HepG2 (cell line): Measurements from ENCODE around the gene NOC2L. TPM values are rescaled to one million over a fixed set of nuclear protein-coding genes. Genes with fewer than 3 reads are reported as not detected.
"Not testable (repeated sequence)": the region's sequence is repeated elsewhere in the genome, so short reads cannot be mapped to it uniquely, and the experiment has no call there.

Experiments used
- ATAC-seq: fragments of 200-7000 bp; cut with Tn5 transposase; 3 replicates; pipeline ENCODE4 v1.9.1; 2020; ENCODE audit warnings: mild to moderate bottlenecking, moderate library complexity
- BruUV-seq: library from RNA; stranded (reverse); fragments of 400-500 nt; replicated peaks from 2 replicates; lab custom pipeline; 2021; lab: Mats Ljungman, UMichigan
- CTCF ChIA-PET: fragments of 300-600 bp; formaldehyde crosslinking; extraction: SDS; loops from one replicate; lab custom pipeline; 2021; ENCODE audit warnings: low total read pairs, inconsistent platforms, low intra/inter-chr PET ratio; lab: Yijun Ruan, JAX
- POLR2A ChIA-PET: fragments of 350-600 bp; sonication (Branson Sonifier 250); formaldehyde crosslinking; loops from one replicate; lab custom pipeline; 2020; ENCODE audit warnings: antibody characterized with exemption, inconsistent platforms; lab: Yijun Ruan, JAX
- DNase-seq: peaks from one replicate; pipeline ENCODE4 v3.0.0-alpha.2; 2015; ENCODE audit warnings: low spot score
- FAIRE-seq: peaks from 3 replicates; lab custom pipeline; 2011; peaks lifted over from hg19 to GRCh38; lab: Jason Lieb, UNC
- H2AFZ ChIP-seq: one replicate; pipeline ENCODE4 v1.6.1; 2011; ENCODE audit warnings: low read length, inconsistent platforms
- H3K27ac ChIP-seq: fragments of 300-600 bp; 3 replicates; pipeline ENCODE4 v1.8.0; 2011; ENCODE audit warnings: mixed run types, mild to moderate bottlenecking, mixed read lengths, low read length, inconsistent platforms; ENCODE audit not compliant: insufficient read depth; ENCODE audit errors: extremely low read length
- H3K27me3 ChIP-seq, 2 experiments: fragments of 200-600 bp in 1 of 2; 2 replicates in 1 of 2; 3 replicates in 1 of 2; pipeline versions ENCODE4 v1.6.0 to v1.8.0; 2011; ENCODE audit warnings: low read length in 2 of 2, mild to moderate bottlenecking in 2 of 2, moderate library complexity in 2 of 2, inconsistent platforms in 1 of 2; ENCODE audit not compliant: insufficient read depth in 2 of 2, control insufficient read depth in 1 of 2
- H3K36me3 ChIP-seq, 2 experiments: fragments of 200-600 bp in 1 of 2; replicated peaks in 1 of 2; 2 replicates in 1 of 2; 3 replicates in 1 of 2; pipeline versions ENCODE4 v1.5.1 to v1.8.0; 2011; ENCODE audit warnings: low read length in 2 of 2, inconsistent platforms in 1 of 2; ENCODE audit not compliant: insufficient read depth in 2 of 2, control insufficient read depth in 1 of 2
- H3K4me1 ChIP-seq: 2 replicates; pipeline ENCODE4 v1.5.1; 2012; ENCODE audit warnings: low read length, inconsistent platforms; ENCODE audit not compliant: insufficient read depth
- H3K4me2 ChIP-seq: 2 replicates; pipeline ENCODE4 v1.6.0; 2011; ENCODE audit warnings: low read depth, low read length, inconsistent platforms
- H3K4me3 ChIP-seq, 3 experiments: fragments of 200-600 bp in 1 of 3; sonication (generic), shearing (Covaris generic) in 1 of 3; replicated peaks in 1 of 3; 2 replicates each; pipeline ENCODE4 v1.5.1; 2011 to 2016; ENCODE audit warnings: low read length in 3 of 3, inconsistent platforms in 2 of 3, low read depth in 2 of 3, mild to moderate bottlenecking in 2 of 3, control low read depth in 1 of 3, mixed read lengths in 1 of 3; ENCODE audit not compliant: insufficient read depth in 1 of 3
- H3K79me2 ChIP-seq: one replicate; pipeline ENCODE4 v1.6.1; 2011; ENCODE audit warnings: low read length, inconsistent platforms; ENCODE audit not compliant: insufficient read depth
- H3K9ac ChIP-seq: 2 replicates; pipeline ENCODE4 v1.6.0; 2011; ENCODE audit warnings: mild to moderate bottlenecking, low read depth, low read length, inconsistent platforms; ENCODE audit not compliant: insufficient read depth
- H3K9me3 ChIP-seq: 2 replicates; pipeline ENCODE4 v1.5.1; 2012; ENCODE audit warnings: mild to moderate bottlenecking, low read length
- H4K20me1 ChIP-seq: 2 replicates; pipeline ENCODE4 v1.6.0; 2011; ENCODE audit warnings: inconsistent platforms, mild to moderate bottlenecking, low read length, moderate library complexity; ENCODE audit not compliant: insufficient read depth
- ZNF576 ChIP-seq: sonication (generic); formaldehyde crosslinking; IDR thresholded peaks from 2 replicates; pipeline ENCODE4 v1.4.0; 2020; ENCODE audit warnings: mild to moderate bottlenecking, missing genetic modification reagents
- ZNF646 ChIP-seq: sonication (generic); formaldehyde crosslinking; IDR thresholded peaks from 2 replicates; pipeline ENCODE4 v1.9.0; 2021; ENCODE audit warnings: mild to moderate bottlenecking, missing genetic modification reagents
- ZUFSP ChIP-seq: sonication (generic); formaldehyde crosslinking; IDR thresholded peaks from 2 replicates; pipeline ENCODE4 v1.9.0; 2021; ENCODE audit warnings: missing genetic modification reagents, mild to moderate bottlenecking, borderline replicate concordance
- WGBS: methylation state at CpG from one replicate; pipeline ENCODE4 v1.1.6; 2017; ENCODE audit warnings: low lambda C conversion rate; 5-methylcytosine and 5-hydroxymethylcytosine counted together
- in situ Hi-C: cut with HindIII; loops from 2 replicates; pipeline ENCODE4 v1.10.0; 2017; ENCODE audit warnings: low pct_unique_long_range_greater_than_20kb; ENCODE audit not compliant: extremely low pct_ligation_motif_present
- intact Hi-C: fragments of 100-400 bp; cut with micrococcal nuclease; formaldehyde crosslinking; loops from one replicate; pipeline ENCODE4 v1.10.0; 2022; ENCODE audit not compliant: unreplicated experiment
- polyA plus RNA-seq, 8 experiments: library from polyadenylated mRNA; depleted of rRNA in 3 of 8; stranded (reverse) in 7 of 8; unstranded in 1 of 8; fragments of >200 nt; fragmentation: Illumina TruSeq in 4 of 8; extraction: Trizol in 4 of 8; gene quantifications; 2 replicates each; pipeline versions ENCODE4 v1.2.1 to v1.2.3, GENCODE V29; 2011 to 2016; ENCODE audit warnings: low read depth in 4 of 8, missing spikeins in 1 of 8, mixed read lengths in 1 of 8; ENCODE audit not compliant: insufficient read depth in 1 of 8
- total RNA-seq, 5 experiments: library from RNA; depleted of rRNA; stranded (reverse); fragments of >200 nt; fragmentation: Illumina TruSeq; extraction: Trizol; gene quantifications; 2 replicates each; pipeline ENCODE4 v1.2.3, GENCODE V29; 2016; ENCODE audit warnings: low read depth in 1 of 5
- TF ChIP-seq, protein P1 (sequence below): sonication (generic); formaldehyde crosslinking; conservative IDR thresholded peaks from 2 replicates; pipeline ENCODE4 v1.4.0; 2020; ENCODE audit warnings: missing genetic modification reagents
- TF ChIP-seq, protein P2 (sequence below): conservative IDR thresholded peaks from 2 replicates; pipeline ENCODE4 v1.6.1; 2018; ENCODE audit warnings: missing genetic modification reagents

The NOC2L gene
- total and polyA plus RNA-seq, 2 of the 13 experiments (the other 11 are each of a cell fraction or from before 2014, with no cell fraction given): 32.0 to 103 TPM

- TF ChIP-seq ZNF646 (CRISPR knock-in tag) (no peak), ZUFSP (no peak), ZNF576 (no peak)
- TF ChIP-seq, protein P1, sequence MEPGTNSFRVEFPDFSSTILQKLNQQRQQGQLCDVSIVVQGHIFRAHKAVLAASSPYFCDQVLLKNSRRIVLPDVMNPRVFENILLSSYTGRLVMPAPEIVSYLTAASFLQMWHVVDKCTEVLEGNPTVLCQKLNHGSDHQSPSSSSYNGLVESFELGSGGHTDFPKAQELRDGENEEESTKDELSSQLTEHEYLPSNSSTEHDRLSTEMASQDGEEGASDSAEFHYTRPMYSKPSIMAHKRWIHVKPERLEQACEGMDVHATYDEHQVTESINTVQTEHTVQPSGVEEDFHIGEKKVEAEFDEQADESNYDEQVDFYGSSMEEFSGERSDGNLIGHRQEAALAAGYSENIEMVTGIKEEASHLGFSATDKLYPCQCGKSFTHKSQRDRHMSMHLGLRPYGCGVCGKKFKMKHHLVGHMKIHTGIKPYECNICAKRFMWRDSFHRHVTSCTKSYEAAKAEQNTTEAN: no peak
- TF ChIP-seq, protein P2, sequence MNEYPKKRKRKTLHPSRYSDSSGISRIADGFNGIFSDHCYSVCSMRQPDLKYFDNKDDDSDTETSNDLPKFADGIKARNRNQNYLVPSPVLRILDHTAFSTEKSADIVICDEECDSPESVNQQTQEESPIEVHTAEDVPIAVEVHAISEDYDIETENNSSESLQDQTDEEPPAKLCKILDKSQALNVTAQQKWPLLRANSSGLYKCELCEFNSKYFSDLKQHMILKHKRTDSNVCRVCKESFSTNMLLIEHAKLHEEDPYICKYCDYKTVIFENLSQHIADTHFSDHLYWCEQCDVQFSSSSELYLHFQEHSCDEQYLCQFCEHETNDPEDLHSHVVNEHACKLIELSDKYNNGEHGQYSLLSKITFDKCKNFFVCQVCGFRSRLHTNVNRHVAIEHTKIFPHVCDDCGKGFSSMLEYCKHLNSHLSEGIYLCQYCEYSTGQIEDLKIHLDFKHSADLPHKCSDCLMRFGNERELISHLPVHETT (CRISPR knock-in tag): no peak
These were observed 59.3 kb downstream of the NOC2L start (continued) for GRCh38 chr1:899636-900317.

GRCh38 chr1:897951-898350 is 61.1 kb downstream of the NOC2L start:
- 43% methylated on average over 15 of the region's 17 CpGs for WGBS
- H3K79me2 ChIP-seq, intact Hi-C loops, DNase-seq, H2AFZ ChIP-seq, ATAC-seq, H3K4me1 ChIP-seq, H3K4me3 ChIP-seq, H3K27ac ChIP-seq, H3K4me2 ChIP-seq, H3K36me3 ChIP-seq, FAIRE-seq, in situ Hi-C loops, H3K9ac ChIP-seq, CTCF ChIA-PET, H3K9me3 ChIP-seq, BruUV-seq, H4K20me1 ChIP-seq, POLR2A ChIA-PET: not testable (repeated sequence)
- H3K27me3 ChIP-seq: peaks cover 15 to 58% of the 10 kb centered on the region in 2 experiments; a peak in 4 of 5 replicates
